ENCODE results near the gene BCL7A. TPM values are rescaled to one million over a fixed set of nuclear protein-coding genes. Genes with fewer than 3 reads are reported as not detected.

The BCL7A gene
- total RNA-seq, 1 experiment from 2014 or later: 6.3 TPM

DNA sequence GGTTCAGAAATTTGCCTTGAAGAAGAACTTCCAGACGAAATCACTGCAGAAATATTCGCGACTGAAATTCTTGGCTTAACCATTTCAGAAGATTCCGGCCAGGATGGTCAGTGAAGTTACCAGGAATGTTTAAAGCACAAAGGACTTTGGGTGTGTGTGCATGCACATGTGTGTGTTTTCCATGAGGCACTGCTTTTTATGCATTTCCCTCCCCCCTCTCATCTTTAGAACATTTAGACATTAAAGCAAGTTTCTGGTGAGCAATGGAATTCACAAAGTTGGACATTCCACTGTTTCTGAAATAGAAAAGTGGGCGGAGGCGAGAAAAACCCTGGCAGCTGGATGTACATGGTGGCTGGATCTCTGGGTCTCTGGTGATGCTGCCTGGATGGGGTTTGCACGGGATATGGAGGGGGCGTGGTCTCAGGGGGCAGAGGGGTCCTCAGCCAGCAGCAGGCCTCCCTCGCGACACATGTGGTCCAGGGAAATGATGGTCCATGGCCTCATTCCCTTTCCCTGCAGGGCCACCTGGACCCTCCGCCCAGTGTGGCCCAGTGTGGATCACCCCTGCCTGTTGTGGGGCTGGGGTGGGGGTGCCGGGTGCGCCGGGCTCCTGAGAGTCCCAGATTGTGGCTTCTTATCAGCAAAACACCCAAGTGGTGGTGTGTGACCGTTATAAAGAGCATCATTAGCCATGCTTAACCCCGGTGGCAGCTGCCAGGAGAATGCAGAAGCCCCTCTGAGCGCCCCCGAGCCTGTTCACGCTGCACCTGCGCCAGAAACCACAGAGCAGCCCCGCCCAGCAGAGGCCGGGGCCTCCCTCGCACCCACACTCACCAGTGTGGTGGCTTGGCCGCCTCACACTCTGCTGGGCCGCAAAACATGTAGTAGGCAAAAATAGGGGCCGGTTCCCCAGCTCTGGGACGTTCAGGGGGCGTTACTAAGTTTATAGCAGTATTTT, 17.8 kb upstream of the BCL7A start:
- Histone ChIP-seq H3K4me1 (replicated peaks; ENCODE audit: insufficient read depth) (no peaks in the 10 kb centered on the region), H3K36me3 (ENCODE audit: low read depth) (no peaks in the 10 kb centered on the region), H3K79me2 (ENCODE audit: low read depth) (no peaks in the 10 kb centered on the region), H3F3A (ENCODE audit: insufficient read depth, low read depth) (no peaks in the 10 kb centered on the region), H3K4me3 (no peak overlapping the region), H3K9me3 (ENCODE audit: insufficient read depth, low read depth) (no peaks in the 10 kb centered on the region), H3K27me3 (ENCODE audit: insufficient read depth, low read depth) (no peaks in the 10 kb centered on the region), H2AFZ (no peak overlapping the region), H3K4me2 (no peak overlapping the region), H3K9me2 (ENCODE audit: insufficient read depth) (no peaks in the 10 kb centered on the region), H4K20me1 (ENCODE audit: insufficient read depth) (no peaks in the 10 kb centered on the region), H3K27ac (no peak overlapping the region)
- ChIA-PET POLR2A (ENCODE audit: unreplicated experiment) (no interaction called here), CTCF (no interaction called here)
- no peak for DNase-seq
- intact Hi-C loops (cut with micrococcal nuclease; ENCODE audit: unreplicated experiment): no loop called here
- no TSS peak for BruUV-seq (replicated peaks)
- no peak for TF ChIP-seq EZH2 (IDR thresholded peaks at IDR 0.05; ENCODE audit: low read depth)
- TF ChIP-seq, protein P1, sequence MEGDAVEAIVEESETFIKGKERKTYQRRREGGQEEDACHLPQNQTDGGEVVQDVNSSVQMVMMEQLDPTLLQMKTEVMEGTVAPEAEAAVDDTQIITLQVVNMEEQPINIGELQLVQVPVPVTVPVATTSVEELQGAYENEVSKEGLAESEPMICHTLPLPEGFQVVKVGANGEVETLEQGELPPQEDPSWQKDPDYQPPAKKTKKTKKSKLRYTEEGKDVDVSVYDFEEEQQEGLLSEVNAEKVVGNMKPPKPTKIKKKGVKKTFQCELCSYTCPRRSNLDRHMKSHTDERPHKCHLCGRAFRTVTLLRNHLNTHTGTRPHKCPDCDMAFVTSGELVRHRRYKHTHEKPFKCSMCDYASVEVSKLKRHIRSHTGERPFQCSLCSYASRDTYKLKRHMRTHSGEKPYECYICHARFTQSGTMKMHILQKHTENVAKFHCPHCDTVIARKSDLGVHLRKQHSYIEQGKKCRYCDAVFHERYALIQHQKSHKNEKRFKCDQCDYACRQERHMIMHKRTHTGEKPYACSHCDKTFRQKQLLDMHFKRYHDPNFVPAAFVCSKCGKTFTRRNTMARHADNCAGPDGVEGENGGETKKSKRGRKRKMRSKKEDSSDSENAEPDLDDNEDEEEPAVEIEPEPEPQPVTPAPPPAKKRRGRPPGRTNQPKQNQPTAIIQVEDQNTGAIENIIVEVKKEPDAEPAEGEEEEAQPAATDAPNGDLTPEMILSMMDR (conservative IDR thresholded peaks at IDR 0.05): no peak

DNA sequence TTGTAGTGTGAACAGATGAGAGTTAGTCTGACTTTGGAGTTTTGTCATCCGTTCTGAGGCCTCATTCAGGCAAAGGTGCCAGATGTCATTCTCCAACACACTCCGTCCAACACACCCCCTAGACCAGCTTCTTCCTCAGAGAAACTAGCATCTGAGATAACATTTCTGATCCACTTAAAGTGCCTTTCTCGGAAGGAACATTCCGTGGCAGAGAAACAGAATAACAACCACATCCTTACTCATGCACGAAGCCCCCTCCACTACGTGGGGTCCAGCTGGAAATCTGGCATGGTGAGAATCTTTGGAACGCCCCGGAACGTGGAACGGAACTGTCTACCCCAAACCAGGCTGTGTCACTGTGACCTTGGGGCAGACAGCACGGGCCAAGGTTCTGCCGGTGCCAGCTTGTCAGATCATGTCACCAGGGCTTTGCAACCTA, 17.0 kb upstream of the BCL7A start:
- Histone ChIP-seq H3K27ac (no peak overlapping the region), H3K4me2 (no peak overlapping the region), H3K36me3 (ENCODE audit: low read depth) (no peaks in the 10 kb centered on the region), H3K9me2 (ENCODE audit: insufficient read depth) (no peaks in the 10 kb centered on the region), H3K4me3 (no peak overlapping the region), H4K20me1 (ENCODE audit: insufficient read depth) (no peaks in the 10 kb centered on the region), H3K4me1 (replicated peaks; ENCODE audit: insufficient read depth) (no peaks in the 10 kb centered on the region), H3F3A (ENCODE audit: insufficient read depth, low read depth) (no peaks in the 10 kb centered on the region), H3K27me3 (ENCODE audit: insufficient read depth, low read depth) (no peaks in the 10 kb centered on the region), H3K79me2 (ENCODE audit: low read depth) (no peaks in the 10 kb centered on the region), H3K9me3 (ENCODE audit: insufficient read depth, low read depth) (no peaks in the 10 kb centered on the region), H2AFZ (no peak overlapping the region)
- DNase-seq: no peak
- POLR2A ChIA-PET (ENCODE audit: unreplicated experiment): no interaction called here
- intact Hi-C loops (cut with micrococcal nuclease; ENCODE audit: unreplicated experiment): no loop called here
- no TSS peak for BruUV-seq (replicated peaks)
- no peak for TF ChIP-seq EZH2 (IDR thresholded peaks at IDR 0.05; ENCODE audit: low read depth)
- TF ChIP-seq, protein P1 (conservative IDR thresholded peaks at IDR 0.05): no peak
- CTCF ChIA-PET: no interaction called here

DNA sequence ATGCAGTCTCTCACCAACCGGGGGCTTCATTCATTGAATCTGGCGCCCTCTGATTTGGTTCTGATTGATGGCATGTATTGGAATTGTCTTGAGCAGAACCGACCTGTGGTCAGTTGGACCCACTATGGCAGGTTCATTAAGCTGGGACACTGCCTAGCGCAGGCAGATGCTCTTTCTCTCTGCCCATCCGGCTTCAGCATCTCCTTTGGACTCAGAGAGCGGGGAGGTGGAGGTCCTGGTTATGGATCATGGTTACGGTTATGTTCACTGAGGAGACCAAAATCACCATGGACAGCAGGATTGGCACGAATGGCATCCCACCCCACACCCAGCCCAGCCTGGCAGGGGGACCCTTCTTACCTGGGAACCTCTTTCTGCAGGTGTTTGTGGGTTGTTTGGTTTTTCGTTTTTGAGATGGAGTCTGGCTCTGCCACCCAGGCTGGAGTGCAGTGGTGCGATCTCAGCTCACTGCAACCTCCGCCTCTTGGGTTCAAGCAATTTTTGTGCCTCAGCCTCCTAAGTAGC, 16.4 kb upstream of the BCL7A start:
- Histone ChIP-seq H3K9me3 (ENCODE audit: insufficient read depth, low read depth) (no peaks in the 10 kb centered on the region), H3K27ac (no peak overlapping the region), H3K36me3 (ENCODE audit: low read depth) (no peaks in the 10 kb centered on the region), H3K4me2 (no peak overlapping the region), H3K4me1 (replicated peaks; ENCODE audit: insufficient read depth) (no peaks in the 10 kb centered on the region), H2AFZ (no peak overlapping the region), H3K9me2 (ENCODE audit: insufficient read depth) (no peaks in the 10 kb centered on the region), H3K27me3 (ENCODE audit: insufficient read depth, low read depth) (no peaks in the 10 kb centered on the region), H3F3A (ENCODE audit: insufficient read depth, low read depth) (no peaks in the 10 kb centered on the region), H3K4me3 (no peak overlapping the region), H3K79me2 (ENCODE audit: low read depth) (no peaks in the 10 kb centered on the region), H4K20me1 (ENCODE audit: insufficient read depth) (no peaks in the 10 kb centered on the region)
- POLR2A ChIA-PET (ENCODE audit: unreplicated experiment): no interaction called here
- no peak for TF ChIP-seq EZH2 (IDR thresholded peaks at IDR 0.05; ENCODE audit: low read depth)
- TF ChIP-seq, protein P1 (conservative IDR thresholded peaks at IDR 0.05): no peak
- DNase-seq: no peak
- CTCF ChIA-PET: no interaction called here
- intact Hi-C loops (cut with micrococcal nuclease; ENCODE audit: unreplicated experiment): no loop called here
- no TSS peak for BruUV-seq (replicated peaks)

Measured in PC-9 (cell line).